Ureter (tissue), 1 donor: ENCODE results near the gene RAB4B. TPM values are rescaled to one million over a fixed set of nuclear protein-coding genes. Genes with fewer than 3 reads are reported as not detected.
"Not testable (repeated sequence)": the region's sequence is repeated elsewhere in the genome, so short reads cannot be mapped to it uniquely, and the experiment has no call there.

ENCODE experiments used
- DNase-seq: peaks from one replicate; pipeline ENCODE4 v3.0.0-alpha.2; 2020; ENCODE audit warnings: low spot score
- total RNA-seq: library from RNA; stranded (reverse); gene quantifications from one replicate; pipeline ENCODE4 v1.2.4, GENCODE V29; 2023
- donor health status: DM: yes; HTN: yes; CAD: no.

The RAB4B gene
- total RNA-seq, 1 donor from 2014 or later = 45.3 TPM

DNA sequence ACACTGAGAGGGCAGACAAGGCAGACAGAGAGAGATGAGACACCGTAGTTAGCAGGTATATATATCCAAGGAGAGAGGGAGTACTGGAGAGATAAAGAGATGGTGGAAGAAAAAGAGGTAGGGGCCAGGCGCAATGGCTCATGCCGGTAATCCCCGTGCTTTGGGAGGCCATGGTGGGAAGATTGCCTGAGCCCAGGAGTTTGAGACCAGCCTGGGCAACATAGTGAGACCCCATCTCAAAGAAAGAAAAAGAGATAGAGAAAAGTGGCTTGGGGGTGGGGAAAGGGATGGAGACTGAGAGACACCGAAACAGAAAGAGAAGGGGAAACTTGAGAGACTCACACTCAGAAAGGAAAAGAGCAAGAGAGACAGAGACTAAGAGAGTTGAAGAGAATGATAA lies 2.5 kb downstream of the RAB4B start:
- no peak for DNase-seq

DNA sequence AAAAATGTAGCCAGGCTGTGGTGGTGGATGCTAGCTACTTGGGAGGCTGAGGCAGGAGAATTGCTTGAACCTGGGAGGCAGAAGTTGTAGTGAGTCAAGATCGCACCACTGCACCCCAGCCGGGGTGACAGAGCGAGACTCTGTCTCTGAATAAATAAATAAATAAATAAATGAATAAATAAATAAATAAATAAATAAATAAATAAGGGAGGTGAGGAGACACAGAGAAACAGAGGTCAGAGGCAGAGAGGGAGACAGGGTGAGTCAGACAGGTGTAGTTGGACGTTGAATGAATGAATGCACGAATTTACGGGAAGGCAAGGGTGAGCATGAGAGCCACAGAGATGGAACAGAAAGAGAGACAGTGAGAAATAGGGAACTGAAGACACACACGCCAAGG lies 3.1 kb downstream of the RAB4B start:
- no peak for DNase-seq

DNA sequence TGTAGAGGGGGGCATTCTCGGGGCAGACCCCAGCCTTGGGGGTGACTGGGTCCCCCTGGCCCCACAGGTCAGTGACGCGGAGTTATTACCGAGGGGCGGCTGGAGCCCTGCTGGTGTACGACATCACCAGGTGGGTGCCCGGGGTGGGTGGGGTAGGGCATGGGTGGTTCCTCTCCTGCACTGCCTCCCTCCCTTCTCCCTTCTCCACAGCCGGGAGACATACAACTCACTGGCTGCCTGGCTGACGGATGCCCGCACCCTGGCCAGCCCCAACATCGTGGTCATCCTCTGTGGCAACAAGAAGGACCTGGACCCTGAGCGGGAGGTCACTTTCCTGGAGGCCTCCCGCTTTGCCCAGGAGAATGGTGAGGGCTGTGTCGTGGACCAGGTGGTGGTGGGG lies 5.7 kb downstream of the RAB4B start:
- no peak for DNase-seq

DNA sequence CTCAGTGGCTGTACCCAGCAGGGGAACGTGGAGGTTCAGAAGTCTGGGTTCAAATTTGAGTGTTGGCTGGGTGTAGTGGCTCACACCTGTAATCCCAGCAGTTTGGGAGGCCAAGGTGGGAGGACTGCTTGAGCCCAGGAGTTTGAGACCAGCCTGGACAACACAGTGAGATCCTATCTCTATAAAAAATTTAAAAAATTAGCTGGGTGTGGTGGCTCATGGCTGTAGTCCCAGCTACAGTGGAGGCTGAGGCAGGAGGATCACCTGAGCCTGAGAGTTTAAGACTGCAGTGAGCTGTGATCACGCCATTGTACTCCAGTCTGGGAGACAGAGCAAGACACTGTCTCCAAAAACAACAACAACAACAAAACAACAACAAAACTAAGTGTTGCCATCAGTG lies 6.1 kb downstream of the RAB4B start:
- not testable (repeated sequence) for DNase-seq

DNA sequence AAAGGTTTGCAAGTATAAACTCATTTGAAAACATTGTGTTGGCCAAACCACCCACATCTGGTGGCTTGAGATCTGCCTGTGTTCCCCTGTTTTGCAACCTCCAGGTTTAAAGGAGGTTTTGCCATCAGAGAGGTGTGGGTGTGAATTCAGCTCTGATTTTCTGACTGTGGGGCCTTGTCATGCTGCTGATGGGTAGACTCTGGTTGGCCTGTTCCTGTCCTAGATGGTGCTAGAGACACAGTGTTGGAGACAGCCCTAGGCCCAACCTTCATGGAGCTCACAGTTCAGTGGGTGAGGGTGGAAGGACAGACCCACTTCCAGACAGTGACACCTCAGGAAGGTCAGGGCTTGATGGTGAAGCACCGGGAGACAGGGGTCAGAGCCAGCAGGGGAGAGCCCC lies 7.5 kb downstream of the RAB4B start:
- no peak for DNase-seq

DNA sequence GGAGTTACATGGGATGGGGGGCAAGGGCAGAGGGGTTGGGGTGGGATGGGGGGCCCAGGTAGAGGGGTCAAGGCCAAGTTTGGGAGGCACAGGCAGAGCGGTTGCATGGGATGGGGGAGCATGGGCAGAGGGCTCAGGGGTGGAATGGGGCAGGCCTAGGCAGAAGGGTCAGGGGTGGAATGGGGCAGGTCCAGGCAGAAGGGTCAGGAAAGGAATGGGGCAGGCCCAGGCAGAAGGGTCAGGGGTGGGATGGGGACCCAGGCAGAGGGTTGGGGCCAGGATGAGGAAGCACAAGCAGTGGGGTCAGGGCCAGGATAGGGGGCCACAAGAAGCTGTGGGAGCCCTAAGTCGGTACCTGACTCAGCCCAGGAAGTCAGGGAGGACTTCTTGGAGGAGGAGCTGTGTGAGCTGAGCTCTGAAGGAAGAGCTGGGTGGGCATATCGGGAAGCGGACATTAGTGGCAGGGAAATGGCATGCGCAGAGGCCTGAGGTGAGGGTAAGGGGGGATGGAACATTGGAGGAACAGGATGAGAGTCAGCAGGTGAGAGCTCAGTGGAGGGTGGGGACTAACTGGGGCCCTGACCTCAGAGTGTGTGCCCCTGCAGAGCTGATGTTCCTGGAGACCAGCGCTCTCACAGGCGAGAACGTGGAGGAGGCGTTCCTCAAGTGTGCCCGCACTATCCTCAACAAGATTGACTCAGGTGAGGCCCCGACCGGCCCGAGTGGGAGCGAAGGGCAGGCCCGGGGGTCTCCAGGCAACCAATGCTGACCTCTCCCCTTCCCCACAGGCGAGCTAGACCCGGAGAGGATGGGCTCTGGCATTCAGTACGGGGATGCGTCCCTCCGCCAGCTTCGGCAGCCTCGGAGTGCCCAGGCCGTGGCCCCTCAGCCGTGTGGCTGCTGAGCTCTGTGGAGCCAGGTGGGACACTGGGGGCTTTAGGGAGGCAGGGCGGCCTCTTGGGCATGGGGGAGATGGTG lies 8.3 kb downstream of the RAB4B start:
- no peak for DNase-seq

DNA sequence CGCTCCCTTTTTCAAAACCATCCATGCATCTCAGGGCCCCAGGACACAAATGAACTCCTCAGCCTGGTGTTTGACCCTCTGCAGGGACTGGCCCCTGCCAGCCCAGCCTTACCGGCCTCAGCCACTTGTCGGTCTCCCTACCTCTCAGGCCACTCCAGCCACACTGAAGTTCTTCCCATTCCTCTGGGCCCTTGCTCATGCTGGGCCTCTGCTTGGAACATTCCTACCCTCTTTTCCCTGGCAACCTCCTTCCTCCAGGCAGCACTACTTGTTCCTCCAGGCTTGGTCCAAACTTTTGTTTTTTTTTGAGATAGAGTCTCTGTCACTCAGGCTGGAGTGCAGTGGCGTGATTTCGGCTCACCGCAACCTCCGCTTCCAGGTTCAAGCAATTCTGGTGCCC lies 13.3 kb downstream of the RAB4B start:
- DNase-seq = no peak

DNA sequence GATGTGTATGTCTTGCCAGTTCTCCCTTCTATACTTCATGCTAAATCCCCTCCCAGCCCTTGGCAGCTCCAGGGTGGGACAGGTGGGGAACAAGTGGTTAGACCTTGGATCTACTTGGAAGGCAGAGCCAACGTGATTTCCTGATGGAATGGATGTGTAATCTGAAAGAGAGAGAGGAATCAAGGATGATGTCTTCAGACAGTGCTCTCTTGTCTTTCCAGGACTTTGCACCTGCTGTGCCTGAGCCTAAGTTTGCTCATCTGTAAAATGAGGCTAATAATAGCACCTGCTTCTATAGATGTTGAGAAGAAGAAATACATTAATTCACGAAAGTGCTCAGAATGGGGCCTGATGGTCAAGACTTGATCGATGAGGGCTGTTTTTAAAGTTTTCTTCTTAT lies 13.9 kb downstream of the RAB4B start:
- DNase-seq = no peak

DNA sequence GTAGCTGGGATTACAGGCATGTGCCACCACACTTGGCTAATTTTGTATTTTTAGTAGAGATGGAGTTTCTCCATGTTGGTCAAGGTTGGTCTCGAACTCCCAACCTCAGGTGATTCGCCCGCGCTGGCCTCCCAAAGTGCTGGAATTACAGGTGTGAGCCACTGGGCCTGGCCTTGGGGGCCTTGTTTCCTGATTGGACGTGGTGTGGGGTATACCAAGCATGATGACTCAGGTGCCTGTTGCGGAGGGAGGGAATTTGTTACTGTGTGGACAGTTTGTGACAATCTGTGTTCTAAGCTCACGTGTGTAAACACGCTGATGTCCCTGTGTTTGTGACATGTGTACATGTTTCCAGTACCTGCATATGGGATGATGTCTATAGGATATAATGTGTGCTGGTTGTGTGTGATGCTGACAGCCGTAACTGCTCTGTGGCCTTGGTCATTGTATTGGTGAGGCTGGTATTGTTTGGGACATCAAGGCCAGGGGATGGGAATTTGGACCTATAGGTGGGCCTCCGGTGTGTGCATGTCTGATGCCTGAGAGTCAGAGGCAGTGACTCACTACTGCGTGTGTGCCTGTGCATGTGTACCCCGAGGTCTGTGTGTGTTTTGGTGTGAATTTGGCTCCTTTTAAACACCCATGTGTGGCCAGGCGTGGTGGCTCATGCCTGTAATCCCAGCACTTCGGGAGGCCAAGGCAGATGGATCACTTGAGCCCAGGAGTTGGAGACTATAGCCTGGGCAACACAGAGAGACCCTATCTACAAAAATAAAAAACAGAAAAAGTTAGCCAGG lies 19.3 kb downstream of the RAB4B start:
- DNase-seq = no peak

DNA sequence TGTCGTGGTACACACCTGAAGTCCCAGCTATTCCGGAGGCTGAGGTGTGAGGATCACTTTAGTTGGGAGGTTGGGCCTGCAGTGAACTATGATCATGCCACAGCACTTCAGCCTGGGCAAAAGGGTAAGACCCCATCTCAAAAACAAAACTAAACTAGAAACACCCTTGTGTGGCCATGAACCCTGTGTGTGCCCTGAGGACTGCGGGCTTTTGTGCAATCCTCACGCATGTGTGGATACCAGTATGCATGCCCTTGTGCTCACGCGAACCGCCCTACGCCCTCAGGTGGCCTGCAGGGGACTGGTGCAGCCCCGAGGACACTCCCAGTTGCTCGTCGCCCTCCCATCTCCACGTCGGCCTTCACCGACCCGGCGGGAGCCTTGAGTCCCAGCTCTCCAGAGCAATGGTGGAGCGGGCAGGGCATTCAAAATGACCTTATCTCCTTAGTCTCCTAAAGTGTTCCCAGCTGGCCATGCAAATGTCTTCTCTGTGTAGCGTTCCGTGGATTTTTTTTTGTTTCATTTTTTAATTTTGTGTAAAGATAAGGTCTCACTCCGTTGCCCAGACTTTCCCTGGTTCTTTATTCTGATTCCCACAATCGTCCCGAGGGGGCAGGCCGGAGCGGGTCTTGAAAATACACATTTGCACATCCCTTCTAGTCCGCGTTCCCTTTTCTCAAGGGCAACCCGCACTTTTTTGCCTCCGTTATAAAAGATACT lies 20.1 kb downstream of the RAB4B start:
- peak; percentile 77 for DNase-seq

DNA sequence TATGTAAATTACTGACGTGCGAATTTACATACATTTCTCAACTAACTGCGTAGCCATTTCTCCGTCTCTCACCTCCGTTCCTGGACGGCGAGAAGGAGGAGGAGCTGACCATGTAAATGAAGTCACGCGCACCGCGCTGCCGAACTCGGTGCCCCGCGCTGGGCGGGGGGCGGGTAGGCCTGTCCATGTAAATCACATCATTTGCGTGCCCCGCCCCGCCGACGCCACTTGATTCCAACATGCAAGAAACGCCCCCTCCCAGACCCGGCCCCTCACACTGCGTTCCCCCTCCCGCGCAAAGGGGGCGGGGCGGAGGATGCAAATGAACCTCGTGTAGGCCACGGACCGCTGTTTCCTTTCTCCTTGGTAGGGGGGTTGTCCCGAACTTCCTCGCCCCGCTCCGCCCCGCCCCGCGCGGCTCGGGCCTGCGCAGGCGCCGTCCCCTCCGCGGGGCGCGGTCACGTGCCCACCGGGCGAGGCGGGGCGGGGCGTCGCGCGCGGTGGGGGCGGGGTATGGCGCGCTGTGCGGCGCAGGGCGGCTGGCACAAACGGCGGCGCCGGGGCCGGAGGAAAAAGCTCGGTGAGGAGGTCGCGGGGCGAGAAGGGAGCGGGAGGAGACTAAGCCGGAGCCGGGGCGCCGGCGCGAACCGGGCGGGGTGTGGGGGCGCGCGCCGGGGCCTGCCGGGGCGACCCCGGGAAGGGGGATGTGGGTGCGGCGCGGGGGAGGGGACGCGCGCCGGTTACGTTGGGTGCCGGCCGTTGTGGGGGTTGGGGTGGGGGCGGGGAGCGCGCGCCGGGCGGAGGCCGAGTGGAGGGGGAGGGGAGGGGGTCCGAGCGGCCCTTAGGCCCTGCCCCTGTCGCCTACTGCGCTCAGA lies 20.9 kb downstream of the RAB4B start, which contains the start of gene EGLN2:
Gene EGLN2 (plus strand): TSS at position 509 of the 875 bp plus-strand sequence. CDS start 1,382 bp downstream, outside the sequence.
- DNase-seq = peak; percentile 100

DNA sequence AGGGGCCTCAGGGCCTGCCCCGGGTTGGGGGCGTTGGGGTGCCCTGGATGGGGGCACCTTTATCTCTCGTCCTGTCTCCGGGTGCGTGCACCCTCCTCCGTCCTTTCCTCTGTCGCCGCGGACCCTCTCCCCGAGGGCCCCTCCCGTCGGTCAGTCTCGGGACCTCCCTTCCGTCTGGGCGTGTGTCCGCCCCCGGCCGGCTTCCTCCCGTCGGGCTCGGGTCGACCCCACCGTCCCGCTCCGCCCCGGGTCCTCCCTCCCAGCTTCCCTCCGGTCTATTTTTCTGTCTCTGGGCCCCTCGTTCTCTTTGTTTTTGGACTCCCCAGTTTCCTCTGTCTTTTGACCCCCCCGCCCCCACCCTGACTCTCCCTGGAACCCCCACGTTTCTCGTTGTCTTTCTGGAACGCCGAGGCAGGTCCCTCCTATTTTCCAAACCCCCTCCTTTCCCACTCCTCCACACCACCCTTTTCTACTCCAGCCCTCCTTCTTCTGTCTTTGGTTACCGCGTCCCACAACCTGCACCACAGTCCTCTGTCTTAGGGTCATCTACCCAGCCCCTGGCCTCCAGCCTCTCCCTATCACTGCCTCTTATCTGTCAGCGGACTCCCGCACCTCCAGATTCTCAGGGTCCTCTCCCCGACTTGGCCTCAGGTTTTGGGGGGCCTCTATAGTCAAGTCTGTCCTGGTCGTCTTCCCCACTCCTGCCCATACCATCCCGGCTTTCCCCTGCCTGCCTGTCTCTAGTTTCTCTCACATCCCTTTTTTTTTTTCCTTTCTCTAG lies 21.7 kb downstream of the RAB4B start:
- no peak for DNase-seq

DNA sequence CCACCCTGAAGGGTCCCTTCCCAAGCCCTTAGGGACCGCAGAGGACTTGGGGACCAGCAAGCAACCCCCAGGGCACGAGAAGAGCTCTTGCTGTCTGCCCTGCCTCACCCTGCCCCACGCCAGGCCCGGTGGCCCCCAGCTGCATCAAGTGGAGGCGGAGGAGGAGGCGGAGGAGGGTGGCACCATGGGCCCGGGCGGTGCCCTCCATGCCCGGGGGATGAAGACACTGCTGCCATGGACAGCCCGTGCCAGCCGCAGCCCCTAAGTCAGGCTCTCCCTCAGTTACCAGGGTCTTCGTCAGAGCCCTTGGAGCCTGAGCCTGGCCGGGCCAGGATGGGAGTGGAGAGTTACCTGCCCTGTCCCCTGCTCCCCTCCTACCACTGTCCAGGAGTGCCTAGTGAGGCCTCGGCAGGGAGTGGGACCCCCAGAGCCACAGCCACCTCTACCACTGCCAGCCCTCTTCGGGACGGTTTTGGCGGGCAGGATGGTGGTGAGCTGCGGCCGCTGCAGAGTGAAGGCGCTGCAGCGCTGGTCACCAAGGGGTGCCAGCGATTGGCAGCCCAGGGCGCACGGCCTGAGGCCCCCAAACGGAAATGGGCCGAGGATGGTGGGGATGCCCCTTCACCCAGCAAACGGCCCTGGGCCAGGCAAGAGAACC lies 22.4 kb downstream of the RAB4B start:
- no peak for DNase-seq

DNA sequence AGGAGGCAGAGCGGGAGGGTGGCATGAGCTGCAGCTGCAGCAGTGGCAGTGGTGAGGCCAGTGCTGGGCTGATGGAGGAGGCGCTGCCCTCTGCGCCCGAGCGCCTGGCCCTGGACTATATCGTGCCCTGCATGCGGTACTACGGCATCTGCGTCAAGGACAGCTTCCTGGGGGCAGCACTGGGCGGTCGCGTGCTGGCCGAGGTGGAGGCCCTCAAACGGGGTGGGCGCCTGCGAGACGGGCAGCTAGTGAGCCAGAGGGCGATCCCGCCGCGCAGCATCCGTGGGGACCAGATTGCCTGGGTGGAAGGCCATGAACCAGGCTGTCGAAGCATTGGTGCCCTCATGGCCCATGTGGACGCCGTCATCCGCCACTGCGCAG lies 22.9 kb downstream of the RAB4B start:
- DNase-seq = no peak

DNA sequence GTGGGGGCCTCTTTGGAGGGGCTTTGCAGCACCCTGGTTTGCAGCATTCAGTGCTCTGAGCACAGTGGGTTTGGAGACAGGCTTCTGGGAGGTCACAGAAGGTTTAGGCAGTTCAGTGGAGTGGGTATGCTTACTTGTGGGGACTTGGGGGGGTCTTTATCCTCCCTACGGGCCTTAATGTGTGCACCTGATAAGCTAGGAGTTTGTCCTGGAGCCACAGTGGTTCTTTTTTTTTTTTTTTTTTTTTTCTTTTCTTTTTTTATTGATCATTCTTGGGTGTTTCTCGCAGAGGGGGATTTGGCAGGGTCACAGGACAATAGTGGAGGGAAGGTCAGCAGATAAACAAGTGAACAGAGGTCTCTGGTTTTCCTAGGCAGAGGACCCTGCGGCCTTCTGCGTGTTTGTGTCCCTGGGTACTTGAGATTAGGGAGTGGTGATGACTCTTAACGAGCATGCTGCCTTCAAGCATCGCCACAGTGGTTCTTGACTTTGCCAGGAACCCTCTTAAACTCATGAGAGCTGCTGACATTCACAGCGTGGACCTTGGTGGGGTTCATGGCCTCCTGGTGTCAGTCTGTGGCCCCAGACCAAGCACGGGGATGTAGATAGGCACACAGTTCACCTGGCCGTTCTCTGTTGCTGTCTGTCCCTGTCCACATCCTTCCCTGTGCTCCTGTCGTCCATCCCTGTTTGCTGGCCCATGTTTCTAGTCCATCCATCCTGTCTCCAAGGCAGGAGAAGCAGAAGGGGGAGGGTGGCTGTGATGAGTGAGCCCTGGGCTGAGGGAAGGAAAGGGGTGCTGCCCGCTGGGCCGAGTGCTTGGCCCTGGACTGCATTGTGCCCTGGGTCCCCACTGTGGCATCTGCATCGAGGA lies 23.6 kb downstream of the RAB4B start:
- no peak for DNase-seq

DNA sequence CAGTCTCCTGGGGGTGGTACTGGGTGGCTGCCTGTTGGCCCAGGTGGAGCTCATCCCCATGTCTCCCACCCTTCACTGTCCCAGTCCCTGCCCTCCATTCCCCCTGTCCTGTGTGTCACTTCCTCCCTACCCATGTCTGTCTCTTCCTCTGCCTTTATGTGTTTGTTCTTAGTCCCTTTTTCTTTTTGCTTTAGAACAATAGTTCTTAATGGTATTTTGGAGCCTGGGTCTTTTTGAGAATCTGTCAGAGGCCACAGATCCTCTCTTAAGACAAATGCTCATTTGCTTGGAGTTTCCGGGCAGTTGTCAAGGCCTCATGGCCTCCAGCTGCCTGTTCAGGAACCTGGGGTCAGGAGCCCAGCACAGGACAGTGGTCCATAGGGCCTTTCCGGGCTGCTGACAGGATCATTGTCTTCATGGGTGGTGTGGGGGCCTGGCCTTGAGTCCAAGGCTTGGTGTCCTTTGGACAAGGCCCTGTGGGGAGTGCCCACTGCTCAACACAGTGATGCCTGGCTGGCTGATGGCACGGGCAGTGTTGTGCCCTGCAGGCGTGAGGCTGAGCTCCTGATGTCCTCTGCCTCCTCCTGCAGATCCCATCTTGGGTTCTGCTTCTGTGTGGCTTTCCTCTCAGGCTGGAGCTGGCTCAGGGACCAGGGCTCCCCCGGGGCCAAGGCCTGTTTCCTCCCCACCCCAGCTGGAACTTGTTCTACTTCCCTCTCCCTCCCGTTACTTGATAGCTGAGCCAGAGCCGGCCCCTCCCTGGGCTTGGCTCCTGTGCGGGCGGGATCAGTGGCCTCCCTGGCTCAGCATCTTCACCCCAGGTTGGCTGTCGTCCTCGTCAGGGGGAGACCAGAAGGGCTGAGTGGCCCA lies 24.5 kb downstream of the RAB4B start:
- no peak for DNase-seq

DNA sequence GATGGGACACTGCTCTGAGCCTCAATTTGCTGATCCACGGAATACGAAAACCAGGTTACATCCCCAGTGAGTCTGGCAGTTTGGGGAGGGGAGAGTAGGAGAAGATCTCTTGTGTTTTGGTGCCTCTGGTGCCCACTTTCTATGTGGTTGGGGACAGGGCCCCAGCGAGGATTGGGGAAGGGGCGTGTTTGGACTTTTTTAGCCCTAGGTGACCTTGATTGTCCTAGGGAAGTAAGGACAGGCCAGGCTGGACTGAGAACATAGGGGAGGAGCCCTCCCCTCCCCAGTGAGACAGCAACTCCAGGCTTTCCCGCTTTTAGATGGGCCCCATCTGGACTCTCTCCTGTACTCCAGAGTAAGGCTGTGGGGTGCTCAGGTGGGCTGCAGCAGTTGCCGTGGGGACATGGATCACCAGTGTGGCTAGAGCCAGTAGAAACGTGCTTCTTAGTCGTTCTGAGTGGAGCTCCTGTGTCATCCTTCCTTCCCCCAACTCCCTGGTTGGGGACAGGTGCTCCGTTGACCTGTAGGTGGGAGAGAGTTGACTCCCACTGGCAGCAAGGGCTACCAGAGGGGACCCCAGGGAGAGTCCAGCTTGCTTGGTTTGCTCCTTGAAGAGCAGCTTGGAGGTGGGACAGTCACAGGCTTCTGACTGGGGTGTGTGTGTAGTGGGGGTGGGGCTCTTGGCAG lies 25.3 kb downstream of the RAB4B start:
- DNase-seq = no peak
